GM18907 (cell line): ENCODE data around the gene TUBB4B.

Source experiments
- ATAC-seq: cut with Tn5 transposase; IDR thresholded peaks from one replicate; pipeline ENCODE4 v1.9.1; 2021; ENCODE audit warnings: mild to moderate bottlenecking, moderate library complexity; ENCODE audit not compliant: unreplicated experiment

TUBB4B gene

GRCh38 chr9:137212520-137212919 is 28.6 kb upstream of the TUBB4B start:
- no peak for ATAC-seq

DNA sequence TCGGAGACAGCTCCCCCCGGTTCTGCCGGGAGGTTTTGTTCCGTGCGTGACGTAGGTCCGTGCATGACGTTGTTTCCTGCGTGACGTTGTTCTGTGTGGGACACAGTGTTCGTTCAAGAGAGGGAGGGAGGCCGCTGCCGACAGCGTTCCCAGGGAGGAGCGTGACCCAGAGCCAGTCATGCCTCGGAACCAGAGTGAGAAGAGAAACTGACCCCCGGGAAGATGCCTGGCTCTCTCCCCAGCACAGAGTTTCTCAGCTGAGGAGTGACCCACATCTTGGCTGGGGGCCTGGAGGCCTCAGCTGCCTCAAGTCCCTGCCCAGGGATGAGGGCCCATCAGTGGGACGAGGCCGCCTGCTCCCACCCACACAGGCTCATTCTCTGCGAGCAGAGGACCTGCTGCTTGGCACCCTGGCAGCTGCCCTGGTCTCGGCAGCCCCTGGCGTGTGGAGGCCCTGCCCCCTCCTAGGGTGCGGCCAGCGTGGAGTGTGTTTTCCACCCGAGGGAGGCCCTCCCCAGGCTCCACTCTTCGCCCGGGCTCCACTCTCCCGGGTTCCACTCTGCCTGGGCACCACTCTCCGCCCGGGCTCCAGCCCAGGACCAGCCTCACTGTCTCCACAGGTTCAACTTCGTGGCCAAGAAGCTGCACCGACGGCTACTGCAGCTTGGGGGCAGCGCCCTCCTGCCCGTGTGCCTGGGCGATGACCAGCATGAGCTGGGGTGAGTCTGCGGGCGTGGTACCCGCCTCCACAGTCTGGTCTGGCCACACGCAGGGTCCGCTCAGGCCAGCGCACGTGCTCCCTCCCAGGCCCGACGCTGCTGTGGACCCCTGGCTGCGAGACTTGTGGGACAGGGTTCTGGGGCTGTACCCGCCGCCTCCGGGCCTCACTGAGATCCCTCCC is 27.7 kb upstream of the TUBB4B start:
- no peak for ATAC-seq

DNA sequence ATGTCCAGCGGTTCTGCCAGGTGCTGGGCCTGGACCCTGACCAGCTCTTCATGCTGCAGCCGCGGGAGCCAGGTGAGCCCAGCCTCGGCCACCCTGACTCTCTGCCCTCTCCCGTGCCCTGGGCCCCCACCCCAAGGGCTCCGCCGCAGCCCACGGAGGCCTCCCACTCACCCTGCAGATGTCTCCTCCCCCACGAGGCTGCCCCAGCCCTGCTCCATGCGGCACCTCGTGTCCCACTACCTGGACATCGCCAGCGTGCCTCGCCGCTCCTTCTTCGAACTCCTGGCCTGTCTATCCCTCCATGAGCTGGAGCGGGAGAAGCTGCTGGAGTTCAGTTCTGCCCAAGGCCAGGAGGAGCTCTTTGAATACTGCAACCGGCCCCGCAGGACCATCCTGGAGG is 26.5 kb upstream of the TUBB4B start:
- no peak for ATAC-seq

DNA sequence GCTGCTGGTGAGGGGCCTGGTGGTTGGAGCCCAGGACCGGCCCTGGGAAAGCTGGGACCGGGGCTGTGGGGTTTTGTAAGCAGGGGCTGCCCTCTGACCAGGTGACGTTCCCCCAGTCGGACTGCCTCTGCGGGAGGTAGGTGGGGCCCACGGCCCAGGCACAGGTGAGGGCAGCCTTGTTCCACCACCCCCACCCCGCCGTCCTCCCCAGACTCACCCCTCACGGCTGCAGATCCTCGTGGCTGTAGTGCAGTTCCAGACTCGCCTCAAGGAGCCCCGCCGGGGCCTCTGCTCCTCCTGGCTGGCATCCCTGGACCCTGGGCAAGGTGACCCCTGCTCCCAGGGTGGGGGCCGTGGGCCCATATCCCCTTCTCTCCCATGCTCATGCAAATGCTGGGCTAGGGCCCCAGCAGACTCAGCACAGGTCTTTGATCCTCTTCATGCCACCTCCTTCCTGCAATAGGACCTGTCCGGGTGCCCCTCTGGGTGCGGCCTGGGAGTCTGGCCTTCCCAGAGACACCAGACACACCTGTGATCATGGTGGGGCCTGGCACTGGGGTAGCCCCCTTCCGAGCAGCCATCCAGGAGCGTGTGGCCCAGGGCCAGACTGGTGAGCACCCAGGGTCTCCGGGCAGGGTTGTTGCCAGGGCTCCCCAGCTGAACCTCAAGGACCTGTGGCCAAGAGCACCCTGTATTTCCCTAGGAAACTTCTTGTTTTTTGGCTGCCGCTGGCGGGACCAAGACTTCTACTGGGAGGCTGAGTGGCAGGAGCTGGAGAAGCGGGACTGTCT is 25.7 kb upstream of the TUBB4B start:
- no peak for ATAC-seq

DNA sequence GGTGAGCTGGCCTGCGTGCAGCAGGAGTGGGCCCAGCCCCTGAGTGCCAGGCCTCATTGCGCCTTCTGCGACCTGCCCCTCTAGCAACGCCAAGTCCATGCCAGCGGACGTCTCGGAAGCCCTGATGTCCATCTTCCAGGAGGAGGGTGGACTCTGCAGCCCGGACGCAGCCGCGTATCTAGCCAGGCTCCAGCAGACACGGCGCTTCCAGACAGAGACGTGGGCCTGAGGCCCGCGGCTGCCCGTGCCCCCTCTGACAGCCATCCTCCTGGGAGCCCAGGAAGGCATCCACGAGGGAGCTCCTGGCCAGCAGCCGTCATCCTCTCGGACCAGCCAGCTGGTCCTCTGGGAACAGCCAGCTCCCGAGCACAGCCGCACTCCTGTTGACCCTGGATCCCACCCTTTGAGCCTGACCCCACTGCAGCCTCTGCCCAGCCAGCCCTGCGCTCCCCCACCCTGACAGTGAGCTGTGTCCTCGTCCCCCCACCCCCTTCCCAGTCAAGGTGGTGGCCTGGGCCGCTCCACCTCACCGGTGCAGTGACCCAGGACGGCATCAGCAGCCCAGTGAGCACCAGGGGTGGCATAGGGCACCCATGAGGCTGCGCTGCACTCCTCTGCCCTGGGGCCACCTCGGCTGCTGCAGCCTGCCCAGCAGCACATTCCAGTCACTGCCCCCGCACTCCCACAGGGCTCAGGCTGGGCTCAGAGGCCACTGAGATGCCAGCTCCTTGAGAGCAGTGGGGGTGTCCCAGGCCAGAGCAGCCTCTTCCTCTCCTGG is 24.7 kb upstream of the TUBB4B start:
- no peak for ATAC-seq

DNA sequence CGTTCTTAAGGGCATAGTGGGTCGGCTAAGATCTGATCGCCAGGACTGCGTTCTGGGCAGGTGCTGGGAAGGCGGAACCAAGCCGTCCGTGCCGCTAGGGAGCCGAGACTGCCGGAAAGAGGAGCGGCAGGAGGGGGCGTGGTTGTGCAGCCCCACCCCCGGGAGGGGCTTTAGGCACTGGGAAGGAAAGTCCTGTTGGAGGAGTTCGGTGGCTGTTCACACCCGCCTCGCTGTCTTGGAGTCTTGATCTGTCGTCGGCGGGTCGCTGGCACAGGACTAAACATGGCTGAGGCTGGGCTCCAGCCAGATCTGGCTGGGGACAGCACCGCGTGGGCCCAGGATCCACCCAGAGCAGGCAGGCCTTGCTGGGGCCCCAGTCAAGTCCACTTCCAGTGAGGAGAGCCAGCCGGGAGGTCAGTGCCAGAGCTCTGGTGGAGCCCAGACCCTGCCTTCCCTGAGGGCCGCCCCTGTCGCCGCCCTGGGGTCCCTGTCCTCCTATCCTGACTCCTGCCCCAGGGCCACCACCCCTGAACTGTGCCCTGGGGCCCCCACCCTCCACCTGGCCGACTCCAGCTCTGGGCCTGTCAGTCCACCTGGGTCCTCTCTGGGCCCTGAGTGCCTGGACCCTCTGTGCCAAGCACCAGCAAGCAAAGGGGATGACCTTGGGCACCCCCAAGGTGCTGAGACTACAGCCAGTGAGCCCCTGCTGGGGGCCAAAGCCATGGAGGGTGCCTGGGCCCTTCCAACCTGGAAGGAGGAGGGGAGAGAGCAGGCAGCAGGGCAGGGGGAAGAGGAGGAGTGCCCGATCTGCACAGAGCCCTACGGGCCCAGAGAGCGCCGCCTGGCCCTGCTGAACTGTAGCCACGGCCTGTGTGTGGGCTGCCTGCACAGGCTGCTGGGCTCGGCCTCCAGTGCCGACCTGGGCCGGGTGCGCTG is 23.5 kb upstream of the TUBB4B start:
- no peak for ATAC-seq

DNA sequence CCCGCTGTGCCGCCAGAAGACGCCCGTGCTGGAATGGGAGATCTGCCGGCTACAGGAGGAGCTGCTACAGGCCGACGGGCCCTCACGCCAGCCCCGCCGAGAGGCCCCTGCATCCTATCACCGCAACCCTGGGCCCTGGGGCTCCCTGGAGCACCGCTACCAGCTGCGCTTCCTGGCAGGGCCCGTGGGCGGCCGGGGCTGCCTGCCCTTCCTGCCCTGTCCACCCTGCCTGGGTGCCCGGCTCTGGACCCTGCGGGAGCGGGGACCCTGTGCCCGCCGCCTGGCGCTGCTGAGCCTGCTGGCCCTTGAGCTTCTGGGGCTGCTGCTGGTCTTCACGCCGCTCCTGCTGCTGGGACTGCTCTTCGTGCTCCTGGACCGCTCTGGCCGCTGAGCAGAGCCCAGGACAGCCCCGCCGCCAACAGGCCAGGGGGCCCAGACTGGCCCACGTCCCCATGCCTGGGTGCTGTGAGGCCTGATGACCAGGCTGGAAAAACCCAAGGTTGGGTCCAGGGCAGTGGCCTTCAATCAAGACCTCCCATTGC is 22.8 kb upstream of the TUBB4B start:
- no peak for ATAC-seq

GRCh38 chr9:137218754-137219271 is 22.3 kb upstream of the TUBB4B start:
- no peak for ATAC-seq

DNA sequence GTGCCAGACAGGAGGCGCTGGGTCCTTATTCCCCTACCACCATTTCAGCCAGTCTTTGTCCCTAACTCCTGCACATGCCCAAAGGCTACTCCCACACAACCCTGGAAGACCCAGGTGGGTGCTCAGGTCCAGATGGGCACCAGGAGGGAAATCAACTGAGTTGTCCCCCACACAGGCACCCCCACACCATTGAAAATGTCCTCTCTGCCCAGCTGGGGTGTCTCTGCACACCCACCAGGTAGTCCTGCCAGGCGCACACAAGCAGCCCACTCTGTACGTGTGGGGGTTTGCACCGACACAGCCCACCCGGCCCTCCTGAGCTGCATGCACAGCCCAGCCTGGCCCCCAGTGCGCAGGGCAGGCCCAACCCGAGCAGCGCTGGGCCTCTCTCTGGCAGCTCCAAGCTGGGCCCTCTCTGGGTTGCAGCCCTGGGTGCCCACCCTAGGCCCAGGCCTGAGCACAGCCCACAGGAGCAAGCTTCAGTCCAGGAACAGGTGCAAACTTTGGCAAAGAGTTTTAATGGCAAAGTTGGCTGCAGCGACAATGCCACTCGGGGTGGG is 21.2 kb upstream of the TUBB4B start:
- ATAC-seq = no peak

DNA sequence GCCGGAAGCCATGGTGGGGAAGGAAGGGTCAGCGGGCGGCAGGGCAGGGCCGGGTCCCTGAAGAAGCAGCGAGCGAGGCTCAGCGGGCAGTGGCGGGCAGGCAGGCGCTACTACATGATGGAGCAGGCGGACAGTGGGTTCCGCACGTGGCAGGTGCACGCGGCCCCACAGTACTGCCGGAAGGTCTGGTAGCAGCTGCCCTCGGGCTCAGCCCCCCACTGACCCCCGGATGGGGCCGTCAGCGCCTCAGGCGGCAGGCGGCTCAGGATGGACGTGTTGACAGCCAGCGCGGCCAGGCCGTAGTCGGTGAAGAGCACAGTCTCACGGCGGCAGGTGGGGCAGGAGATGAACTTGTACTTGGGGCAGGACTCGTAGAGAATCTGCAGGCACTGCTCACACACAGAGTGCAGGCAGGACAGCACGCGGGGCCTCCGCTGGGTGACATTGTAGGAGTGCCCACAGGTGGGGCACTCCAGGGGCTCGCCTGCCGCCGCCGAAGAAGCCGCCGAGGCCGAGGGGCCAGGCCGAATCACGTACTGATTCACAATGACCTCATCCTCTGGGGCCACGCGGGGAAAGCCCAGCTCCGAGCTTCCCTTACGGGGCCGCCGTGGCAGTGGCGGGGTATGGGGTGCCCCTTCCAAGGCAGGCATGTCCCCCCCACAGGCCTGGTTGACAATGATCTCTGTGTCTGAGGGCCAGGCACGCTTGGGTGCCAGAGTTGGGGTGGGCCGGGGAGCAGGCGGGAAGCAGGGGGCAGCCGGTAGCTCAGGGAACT is 20.6 kb upstream of the TUBB4B start:
- no peak for ATAC-seq

DNA sequence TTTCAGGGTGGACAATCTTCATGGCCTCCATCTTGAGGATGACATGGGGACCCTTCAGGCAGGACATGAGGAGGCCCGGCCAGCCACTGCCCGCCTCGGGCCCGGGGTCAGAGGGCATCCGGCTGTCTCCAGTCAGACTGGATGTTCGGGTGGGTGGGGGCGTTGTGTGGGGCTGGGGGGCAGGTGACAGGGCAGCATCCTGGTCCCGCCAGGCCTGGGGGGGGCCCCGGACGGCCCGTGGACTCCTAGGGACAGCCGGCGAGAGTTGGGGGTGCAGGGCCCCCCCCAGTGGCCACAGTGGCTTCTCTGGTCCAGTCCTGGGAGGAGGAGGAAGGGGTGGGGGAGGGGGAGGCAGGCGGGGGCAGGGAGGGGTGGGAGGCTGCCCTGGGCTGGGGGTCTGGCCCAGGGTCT is 20.0 kb upstream of the TUBB4B start:
- no peak for ATAC-seq

DNA sequence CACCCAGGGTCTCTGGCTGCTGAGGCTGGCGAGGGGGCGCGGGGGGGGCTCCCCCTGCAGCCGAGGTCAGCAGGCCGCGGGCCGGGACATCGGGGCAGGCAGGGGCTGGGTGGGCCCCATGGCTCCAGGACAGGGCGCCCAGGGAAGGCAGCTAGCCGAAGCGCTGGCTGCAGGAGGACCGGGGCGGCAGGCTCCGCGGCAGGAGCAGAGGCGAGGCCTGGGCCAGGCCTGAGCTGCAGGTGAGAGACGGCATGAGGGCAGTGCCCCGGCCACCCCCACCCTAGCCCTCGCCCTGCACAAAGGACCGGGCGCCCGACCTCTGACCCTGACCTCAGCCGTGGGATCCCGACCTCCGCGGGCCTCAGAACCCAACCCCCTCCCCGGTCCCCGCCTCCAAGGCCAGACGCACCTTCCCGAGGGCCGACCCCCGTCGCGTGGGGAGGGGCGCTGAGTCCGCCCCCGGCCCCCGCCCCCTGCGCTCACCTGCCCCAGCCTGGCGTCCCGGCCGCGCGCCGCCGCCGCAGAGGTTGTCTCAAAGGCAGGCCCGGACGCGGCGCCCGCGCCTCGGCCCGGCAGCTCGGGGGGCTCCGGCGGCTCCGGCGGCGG is 19.5 kb upstream of the TUBB4B start:
- no peak for ATAC-seq

DNA sequence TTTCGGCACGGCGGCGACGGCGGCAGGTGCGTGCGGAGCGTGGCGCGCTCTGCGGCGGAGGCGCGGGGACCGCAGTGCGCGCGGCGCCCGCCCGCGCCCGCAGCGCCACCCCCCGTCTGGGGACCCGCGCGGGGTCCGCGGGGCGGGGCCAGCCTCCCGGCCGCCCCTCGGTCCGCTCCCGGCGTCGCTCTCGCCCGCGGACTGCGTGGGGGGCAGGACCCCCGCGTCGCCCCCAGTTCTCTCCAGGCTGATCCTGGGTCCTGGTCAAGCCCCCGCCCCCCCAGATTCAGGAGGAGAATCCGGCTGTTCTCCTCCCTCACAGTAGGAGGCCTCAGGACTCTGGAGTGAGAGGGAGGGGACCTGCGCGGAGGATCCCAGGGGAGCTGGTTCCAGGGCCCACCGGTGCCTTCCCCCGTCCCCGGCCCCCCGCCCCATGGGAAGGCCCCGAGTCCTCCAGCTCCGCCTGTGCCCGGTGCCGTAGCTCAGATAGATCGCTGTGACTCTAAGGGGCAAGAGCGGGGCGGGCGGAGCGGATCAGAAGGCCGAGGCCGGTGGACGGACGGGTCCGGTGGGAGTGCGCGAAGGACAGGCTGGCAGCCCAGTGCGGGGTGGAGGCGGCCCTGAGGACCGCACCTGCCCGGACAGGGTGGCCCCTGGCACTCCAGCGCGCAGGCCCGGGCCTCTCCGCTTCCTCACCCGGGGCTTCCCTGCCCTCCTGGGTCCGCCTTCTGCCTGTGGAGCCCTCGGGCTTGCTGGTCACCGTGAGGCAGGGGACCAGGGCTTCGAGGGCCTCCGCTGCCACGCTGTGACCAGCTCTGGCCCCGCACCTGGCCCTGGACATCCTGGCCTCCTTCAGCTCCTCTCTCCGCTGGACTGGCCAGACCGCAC is 18.7 kb upstream of the TUBB4B start, which contains the start of gene RNF208:
Gene RNF208 (minus strand): TSS at position 51 of the 888 bp plus-strand sequence. CDS start 1,028 bp downstream, outside the sequence.
- ATAC-seq = peak; percentile 6

GRCh38 chr9:137223078-137223970 is 17.8 kb upstream of the TUBB4B start:
- ATAC-seq = peak; percentile 63

DNA sequence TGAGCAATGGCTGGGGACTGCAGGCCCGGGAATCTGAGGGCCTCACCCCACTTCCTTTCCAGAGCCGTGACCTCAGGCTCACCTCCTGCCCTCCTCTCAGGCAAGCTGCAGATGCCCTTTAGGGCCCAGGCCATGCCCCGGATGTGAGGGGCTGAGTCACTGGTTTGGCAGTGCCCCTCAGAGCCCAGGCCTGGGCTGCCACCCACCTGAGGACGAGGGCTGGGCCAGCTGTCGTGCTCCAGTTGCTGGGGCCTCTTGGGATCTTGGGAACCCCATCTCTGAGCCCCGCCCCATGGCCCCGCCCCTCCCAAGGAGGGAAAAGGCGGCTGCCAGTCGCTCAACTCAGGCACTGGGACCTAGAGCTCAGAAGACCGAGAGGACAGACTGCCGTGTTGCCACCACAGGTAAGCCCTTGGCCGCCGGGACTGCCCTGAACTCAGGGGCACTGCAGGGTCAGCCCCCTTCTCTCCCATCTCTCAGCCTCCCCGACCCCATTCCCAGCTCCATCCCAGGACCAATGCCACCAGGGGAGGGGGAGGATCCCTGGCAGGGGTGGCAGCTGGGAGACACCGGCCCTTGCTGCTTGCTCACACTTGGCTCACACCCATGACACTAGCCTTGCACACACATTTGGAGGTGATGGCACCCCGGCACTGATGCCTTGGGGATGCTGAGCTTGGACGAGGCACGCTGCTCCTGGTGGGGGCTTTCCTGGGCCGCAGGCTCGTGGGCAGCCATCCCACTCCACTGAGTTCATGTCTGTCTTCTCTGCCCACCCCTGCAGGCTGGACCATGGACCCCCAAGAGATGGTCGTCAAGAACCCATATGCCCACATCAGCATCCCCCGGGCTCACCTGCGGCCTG is 16.0 kb upstream of the TUBB4B start, which contains the start of gene CYSRT1:
Gene CYSRT1 (plus strand): TSS at position 345 of the 865 bp plus-strand sequence. CDS start 448 bp downstream, at position 793.
- ATAC-seq = no peak
